HepG2 (cell line): ENCODE measurements around the gene ADAMTSL4. TPM values are rescaled to one million over a fixed set of nuclear protein-coding genes. Genes with fewer than 3 reads are reported as not detected.

Source experiments
- ATAC-seq: fragments of 200-7000 bp; cut with Tn5 transposase; 3 replicates; pipeline ENCODE4 v1.9.1; 2020; ENCODE audit warnings: mild to moderate bottlenecking, moderate library complexity
- BruUV-seq: library from RNA; stranded (reverse); fragments of 400-500 nt; replicated peaks from 2 replicates; lab custom pipeline; 2021; lab: Mats Ljungman, UMichigan
- CTCF ChIA-PET: fragments of 300-600 bp; formaldehyde crosslinking; extraction: SDS; loops from one replicate; lab custom pipeline; 2021; ENCODE audit warnings: low total read pairs, inconsistent platforms, low intra/inter-chr PET ratio; lab: Yijun Ruan, JAX
- POLR2A ChIA-PET: fragments of 350-600 bp; sonication (Branson Sonifier 250); formaldehyde crosslinking; loops from one replicate; lab custom pipeline; 2020; ENCODE audit warnings: antibody characterized with exemption, inconsistent platforms; lab: Yijun Ruan, JAX
- DNase-seq: peaks from one replicate; pipeline ENCODE4 v3.0.0-alpha.2; 2015; ENCODE audit warnings: low spot score
- FAIRE-seq: peaks from 3 replicates; lab custom pipeline; 2011; peaks lifted over from hg19 to GRCh38; lab: Jason Lieb, UNC
- H2AFZ ChIP-seq: one replicate; pipeline ENCODE4 v1.6.1; 2011; ENCODE audit warnings: low read length, inconsistent platforms
- H3K27ac ChIP-seq: fragments of 300-600 bp; 3 replicates; pipeline ENCODE4 v1.8.0; 2011; ENCODE audit warnings: mixed run types, mild to moderate bottlenecking, mixed read lengths, low read length, inconsistent platforms; ENCODE audit not compliant: insufficient read depth; ENCODE audit errors: extremely low read length
- H3K27me3 ChIP-seq, 2 experiments: fragments of 200-600 bp in 1 of 2; 2 replicates in 1 of 2; 3 replicates in 1 of 2; pipeline versions ENCODE4 v1.6.0 to v1.8.0; 2011; ENCODE audit warnings: low read length in 2 of 2, mild to moderate bottlenecking in 2 of 2, moderate library complexity in 2 of 2, inconsistent platforms in 1 of 2; ENCODE audit not compliant: insufficient read depth in 2 of 2, control insufficient read depth in 1 of 2
- H3K36me3 ChIP-seq, 2 experiments: fragments of 200-600 bp in 1 of 2; replicated peaks in 1 of 2; 2 replicates in 1 of 2; 3 replicates in 1 of 2; pipeline versions ENCODE4 v1.5.1 to v1.8.0; 2011; ENCODE audit warnings: low read length in 2 of 2, inconsistent platforms in 1 of 2; ENCODE audit not compliant: insufficient read depth in 2 of 2, control insufficient read depth in 1 of 2
- H3K4me1 ChIP-seq: 2 replicates; pipeline ENCODE4 v1.5.1; 2012; ENCODE audit warnings: low read length, inconsistent platforms; ENCODE audit not compliant: insufficient read depth
- H3K4me2 ChIP-seq: 2 replicates; pipeline ENCODE4 v1.6.0; 2011; ENCODE audit warnings: low read depth, low read length, inconsistent platforms
- H3K4me3 ChIP-seq, 3 experiments: fragments of 200-600 bp in 1 of 3; sonication (generic), shearing (Covaris generic) in 1 of 3; replicated peaks in 1 of 3; 2 replicates each; pipeline ENCODE4 v1.5.1; 2011 to 2016; ENCODE audit warnings: low read length in 3 of 3, inconsistent platforms in 2 of 3, low read depth in 2 of 3, mild to moderate bottlenecking in 2 of 3, control low read depth in 1 of 3, mixed read lengths in 1 of 3; ENCODE audit not compliant: insufficient read depth in 1 of 3
- H3K79me2 ChIP-seq: one replicate; pipeline ENCODE4 v1.6.1; 2011; ENCODE audit warnings: low read length, inconsistent platforms; ENCODE audit not compliant: insufficient read depth
- H3K9ac ChIP-seq: 2 replicates; pipeline ENCODE4 v1.6.0; 2011; ENCODE audit warnings: mild to moderate bottlenecking, low read depth, low read length, inconsistent platforms; ENCODE audit not compliant: insufficient read depth
- H3K9me3 ChIP-seq: 2 replicates; pipeline ENCODE4 v1.5.1; 2012; ENCODE audit warnings: mild to moderate bottlenecking, low read length
- H4K20me1 ChIP-seq: 2 replicates; pipeline ENCODE4 v1.6.0; 2011; ENCODE audit warnings: inconsistent platforms, mild to moderate bottlenecking, low read length, moderate library complexity; ENCODE audit not compliant: insufficient read depth
- CAMTA2 ChIP-seq: sonication (generic); formaldehyde crosslinking; IDR thresholded peaks from 2 replicates; pipeline ENCODE4 v1.4.0; 2020; ENCODE audit warnings: mild to moderate bottlenecking, missing genetic modification reagents, borderline replicate concordance
- FIP1L1 ChIP-seq: fragments of 200-400 bp; formaldehyde crosslinking; IDR thresholded peaks from 2 replicates; pipeline ENCODE4 v1.6.1; 2018; ENCODE audit warnings: low read depth, mild to moderate bottlenecking, low read length, moderate library complexity, borderline replicate concordance; ENCODE audit not compliant: insufficient read depth
- MIER3 ChIP-seq: IDR thresholded peaks from 2 replicates; pipeline ENCODE4 v1.6.1; 2016; ENCODE audit warnings: missing compliant biosample characterization, borderline replicate concordance
- NR1H2 ChIP-seq: sonication (generic); formaldehyde crosslinking; IDR thresholded peaks from 2 replicates; pipeline ENCODE4 v1.8.1; 2022; ENCODE audit warnings: low read depth, missing genetic modification reagents, borderline replicate concordance
- PTBP1 ChIP-seq: fragments of 200-400 bp; formaldehyde crosslinking; IDR thresholded peaks from 2 replicates; pipeline ENCODE4 v1.6.1; 2018; ENCODE audit warnings: low read length, low read depth; ENCODE audit not compliant: poor library complexity, severe bottlenecking
- SNAI1 ChIP-seq: sonication (generic); formaldehyde crosslinking; IDR thresholded peaks from 2 replicates; pipeline ENCODE4 v1.5.0; 2020; ENCODE audit warnings: mild to moderate bottlenecking, missing genetic modification reagents, borderline replicate concordance
- ZNF7 ChIP-seq: IDR thresholded peaks from 2 replicates; pipeline ENCODE4 v1.6.1; 2016; ENCODE audit warnings: missing biosample characterization, missing genetic modification reagents
- WGBS: methylation state at CpG from one replicate; pipeline ENCODE4 v1.1.6; 2017; ENCODE audit warnings: low lambda C conversion rate; 5-methylcytosine and 5-hydroxymethylcytosine counted together
- in situ Hi-C: cut with HindIII; loops from 2 replicates; pipeline ENCODE4 v1.10.0; 2017; ENCODE audit warnings: low pct_unique_long_range_greater_than_20kb; ENCODE audit not compliant: extremely low pct_ligation_motif_present
- intact Hi-C: fragments of 100-400 bp; cut with micrococcal nuclease; formaldehyde crosslinking; loops from one replicate; pipeline ENCODE4 v1.10.0; 2022; ENCODE audit not compliant: unreplicated experiment
- polyA plus RNA-seq, 8 experiments: library from polyadenylated mRNA; depleted of rRNA in 3 of 8; stranded (reverse) in 7 of 8; unstranded in 1 of 8; fragments of >200 nt; fragmentation: Illumina TruSeq in 4 of 8; extraction: Trizol in 4 of 8; gene quantifications; 2 replicates each; pipeline versions ENCODE4 v1.2.1 to v1.2.3, GENCODE V29; 2011 to 2016; ENCODE audit warnings: low read depth in 4 of 8, missing spikeins in 1 of 8, mixed read lengths in 1 of 8; ENCODE audit not compliant: insufficient read depth in 1 of 8
- total RNA-seq, 5 experiments: library from RNA; depleted of rRNA; stranded (reverse); fragments of >200 nt; fragmentation: Illumina TruSeq; extraction: Trizol; gene quantifications; 2 replicates each; pipeline ENCODE4 v1.2.3, GENCODE V29; 2016; ENCODE audit warnings: low read depth in 1 of 5
- TF ChIP-seq, protein P1 (sequence below): sonication (generic); formaldehyde crosslinking; conservative IDR thresholded peaks from 2 replicates; pipeline ENCODE4 v1.4.0; 2020; ENCODE audit warnings: missing genetic modification reagents
- TF ChIP-seq, protein P2 (sequence below): sonication (generic); formaldehyde crosslinking; IDR thresholded peaks from 2 replicates; pipeline ENCODE4 v1.4.0; 2020; ENCODE audit warnings: mild to moderate bottlenecking, missing genetic modification reagents

ADAMTSL4 gene
- total and polyA plus RNA-seq, 2 of the 13 experiments (the other 11 are each of a cell fraction or from before 2014, with no cell fraction given): 3.9 to 16.4 TPM

DNA sequence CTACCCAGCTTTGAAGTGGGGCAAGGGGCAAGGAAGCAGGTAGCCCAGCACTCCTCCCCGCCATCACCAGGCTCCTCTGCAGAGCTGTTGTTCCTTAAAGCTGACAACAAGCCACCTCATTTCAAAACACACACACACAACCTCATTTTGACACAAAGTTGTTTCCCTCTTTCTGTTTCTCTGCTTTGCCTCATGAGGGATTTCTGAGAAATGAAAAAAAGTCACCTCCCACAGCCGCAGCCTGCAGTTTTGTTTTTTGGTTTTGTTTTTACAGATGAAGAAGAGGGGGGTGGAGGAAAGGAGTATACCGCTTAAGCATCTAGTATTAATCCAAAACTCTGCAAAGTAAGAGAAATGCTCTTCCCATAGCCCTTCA lies 18.1 kb downstream of the ADAMTSL4 start:
- H3K4me1 ChIP-seq: peaks cover 79% of the 10 kb centered on the region
- peak overlapping the region; percentile 77 for H3K4me2 ChIP-seq
- H3K9me3 ChIP-seq: no peaks in the 10 kb centered on the region
- H3K36me3 ChIP-seq: no peaks in the 10 kb centered on the region
- ChIA-PET POLR2A (interaction anchor here (0.9 to 13.0 kb wide), 7 partner anchors 8 to 61 kb away, joined by 3 to 469 read pairs (median 6); partner anchors contain the start of genes ENSA and MCL1), CTCF (no interaction called here)
- 78% methylated on average over 3 of the region's 3 CpGs for WGBS
- no peaks in the 10 kb centered on the region for H3K27me3 ChIP-seq
- intact Hi-C loops: no loop called here
- peaks cover 31% of the 10 kb centered on the region for H3K79me2 ChIP-seq
- FAIRE-seq: no peak
- no TSS peak for BruUV-seq
- TF ChIP-seq CAMTA2 (CRISPR knock-in tag) (0 out of 2 replicates have a peak, but pooled peaks have one; percentile 28), NR1H2 (CRISPR knock-in tag) (no peak), FIP1L1 (no peak), ZNF7 (CRISPR knock-in tag) (no peak), PTBP1 (no peak), SNAI1 (CRISPR knock-in tag) (0 out of 2 replicates have a peak, but pooled peaks have one; percentile 41), MIER3 (0 out of 2 replicates have a peak, but pooled peaks have one; percentile 4)
- TF ChIP-seq, protein P1, sequence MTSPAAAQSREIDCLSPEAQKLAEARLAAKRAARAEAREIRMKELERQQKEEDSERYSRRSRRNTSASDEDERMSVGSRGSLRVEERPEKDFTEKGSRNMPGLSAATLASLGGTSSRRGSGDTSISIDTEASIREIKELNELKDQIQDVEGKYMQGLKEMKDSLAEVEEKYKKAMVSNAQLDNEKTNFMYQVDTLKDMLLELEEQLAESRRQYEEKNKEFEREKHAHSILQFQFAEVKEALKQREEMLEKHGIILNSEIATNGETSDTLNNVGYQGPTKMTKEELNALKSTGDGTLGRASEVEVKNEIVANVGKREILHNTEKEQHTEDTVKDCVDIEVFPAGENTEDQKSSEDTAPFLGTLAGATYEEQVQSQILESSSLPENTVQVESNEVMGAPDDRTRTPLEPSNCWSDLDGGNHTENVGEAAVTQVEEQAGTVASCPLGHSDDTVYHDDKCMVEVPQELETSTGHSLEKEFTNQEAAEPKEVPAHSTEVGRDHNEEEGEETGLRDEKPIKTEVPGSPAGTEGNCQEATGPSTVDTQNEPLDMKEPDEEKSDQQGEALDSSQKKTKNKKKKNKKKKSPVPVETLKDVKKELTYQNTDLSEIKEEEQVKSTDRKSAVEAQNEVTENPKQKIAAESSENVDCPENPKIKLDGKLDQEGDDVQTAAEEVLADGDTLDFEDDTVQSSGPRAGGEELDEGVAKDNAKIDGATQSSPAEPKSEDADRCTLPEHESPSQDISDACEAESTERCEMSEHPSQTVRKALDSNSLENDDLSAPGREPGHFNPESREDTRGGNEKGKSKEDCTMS (CRISPR knock-in tag): no peak
- TF ChIP-seq, protein P2, sequence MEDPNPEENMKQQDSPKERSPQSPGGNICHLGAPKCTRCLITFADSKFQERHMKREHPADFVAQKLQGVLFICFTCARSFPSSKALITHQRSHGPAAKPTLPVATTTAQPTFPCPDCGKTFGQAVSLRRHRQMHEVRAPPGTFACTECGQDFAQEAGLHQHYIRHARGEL (CRISPR knock-in tag): 0 out of 2 replicates have a peak, but pooled peaks have one; percentile 41
- TF ChIP-seq, all 625 proteins: peak for 4
- Histone ChIP-seq H3K4me3 (no peak overlapping the region), H3K27ac (peak overlapping the region; percentile 65), H3K9ac (peak overlapping the region; percentile 45; the same call in 1 of the 2 replicates), H2AFZ (no peak overlapping the region), H4K20me1 (peaks cover 7% of the 10 kb centered on the region)
- DNase-seq (no peak), ATAC-seq (no peak)
- in situ Hi-C loops: no loop called here
